HL-60 (cell line): ENCODE data around the gene LRRC32.

Source experiments
- DNase-seq, 2 experiments: peaks; one replicate each; pipeline ENCODE4 v3.0.0-alpha.2; 2010 to 2020; ENCODE audit warnings: low read depth in 1 of 2, low spot score in 1 of 2
- H3K27ac ChIP-seq: fragments of 250-450 bp; sonication (Bioruptor Pico); replicated peaks from 2 replicates; pipeline ENCODE4 v1.5.1; 2020; ENCODE audit warnings: mild to moderate bottlenecking, moderate library complexity
- H3K27me3 ChIP-seq: fragments of 250-450 bp; sonication (Bioruptor Pico); 2 replicates; pipeline ENCODE4 v1.5.1; 2021; ENCODE audit warnings: mild to moderate bottlenecking, moderate library complexity; ENCODE audit not compliant: insufficient read depth, poor library complexity, severe bottlenecking
- H3K4me3 ChIP-seq: replicated peaks from 2 replicates; pipeline ENCODE4 v1.5.1; 2011; ENCODE audit warnings: mild to moderate bottlenecking, control low read depth, low read length; ENCODE audit not compliant: insufficient read depth
- GABPA ChIP-seq: IDR thresholded peaks from 2 replicates; pipeline ENCODE4 v1.6.1; 2012; ENCODE audit warnings: low read depth
- POLR2AphosphoS5 ChIP-seq: IDR thresholded peaks from 2 replicates; pipeline ENCODE4 v1.6.1; 2012; ENCODE audit warnings: low read depth
- SPI1 ChIP-seq: IDR thresholded peaks from 2 replicates; pipeline ENCODE4 v1.6.1; 2012; ENCODE audit warnings: low read depth, mild to moderate bottlenecking, borderline replicate concordance
- TF ChIP-seq, protein P1 (sequence below): IDR thresholded peaks from 2 replicates; pipeline ENCODE4 v1.6.1; 2012; ENCODE audit warnings: low read depth; ENCODE audit not compliant: insufficient replicate concordance
- TF ChIP-seq, protein P2 (sequence below): IDR thresholded peaks from one replicate; pipeline ENCODE4 v1.5.1; 2011; ENCODE audit warnings: low read length, control low read depth, inconsistent platforms; ENCODE audit not compliant: insufficient read depth

LRRC32 gene

DNA sequence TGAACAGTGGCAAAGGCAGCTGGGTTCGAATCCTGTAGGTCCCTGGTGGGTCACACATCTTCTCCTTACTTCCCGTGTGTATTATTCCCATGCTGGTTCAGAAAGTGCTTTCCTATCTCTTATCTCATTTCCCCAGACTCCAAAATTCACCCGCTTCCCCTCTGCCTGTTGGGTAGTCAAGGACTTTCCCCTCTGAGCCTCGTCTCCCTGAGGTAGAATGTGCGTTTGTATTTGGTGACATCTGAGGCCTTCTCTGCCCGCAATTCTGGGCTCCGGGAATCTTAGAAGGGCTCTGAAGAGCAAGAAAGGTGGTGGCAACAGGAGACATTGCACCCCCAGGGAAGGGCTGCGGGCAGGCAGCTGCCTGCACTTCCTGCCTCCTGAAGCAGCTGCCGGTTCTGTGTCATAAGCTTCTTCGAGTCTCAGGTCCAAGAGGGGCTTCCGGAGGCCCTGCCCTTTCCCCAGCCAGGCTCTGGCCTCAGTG, 5.9 kb downstream of the LRRC32 start:
- peaks cover 8% of the 10 kb centered on the region for H3K27me3 ChIP-seq
- no peak overlapping the region for H3K27ac ChIP-seq
- no peak for TF ChIP-seq SPI1
- TF ChIP-seq GABPA: no peak
- TF ChIP-seq, protein P1, sequence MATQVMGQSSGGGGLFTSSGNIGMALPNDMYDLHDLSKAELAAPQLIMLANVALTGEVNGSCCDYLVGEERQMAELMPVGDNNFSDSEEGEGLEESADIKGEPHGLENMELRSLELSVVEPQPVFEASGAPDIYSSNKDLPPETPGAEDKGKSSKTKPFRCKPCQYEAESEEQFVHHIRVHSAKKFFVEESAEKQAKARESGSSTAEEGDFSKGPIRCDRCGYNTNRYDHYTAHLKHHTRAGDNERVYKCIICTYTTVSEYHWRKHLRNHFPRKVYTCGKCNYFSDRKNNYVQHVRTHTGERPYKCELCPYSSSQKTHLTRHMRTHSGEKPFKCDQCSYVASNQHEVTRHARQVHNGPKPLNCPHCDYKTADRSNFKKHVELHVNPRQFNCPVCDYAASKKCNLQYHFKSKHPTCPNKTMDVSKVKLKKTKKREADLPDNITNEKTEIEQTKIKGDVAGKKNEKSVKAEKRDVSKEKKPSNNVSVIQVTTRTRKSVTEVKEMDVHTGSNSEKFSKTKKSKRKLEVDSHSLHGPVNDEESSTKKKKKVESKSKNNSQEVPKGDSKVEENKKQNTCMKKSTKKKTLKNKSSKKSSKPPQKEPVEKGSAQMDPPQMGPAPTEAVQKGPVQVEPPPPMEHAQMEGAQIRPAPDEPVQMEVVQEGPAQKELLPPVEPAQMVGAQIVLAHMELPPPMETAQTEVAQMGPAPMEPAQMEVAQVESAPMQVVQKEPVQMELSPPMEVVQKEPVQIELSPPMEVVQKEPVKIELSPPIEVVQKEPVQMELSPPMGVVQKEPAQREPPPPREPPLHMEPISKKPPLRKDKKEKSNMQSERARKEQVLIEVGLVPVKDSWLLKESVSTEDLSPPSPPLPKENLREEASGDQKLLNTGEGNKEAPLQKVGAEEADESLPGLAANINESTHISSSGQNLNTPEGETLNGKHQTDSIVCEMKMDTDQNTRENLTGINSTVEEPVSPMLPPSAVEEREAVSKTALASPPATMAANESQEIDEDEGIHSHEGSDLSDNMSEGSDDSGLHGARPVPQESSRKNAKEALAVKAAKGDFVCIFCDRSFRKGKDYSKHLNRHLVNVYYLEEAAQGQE: no peak

DNA sequence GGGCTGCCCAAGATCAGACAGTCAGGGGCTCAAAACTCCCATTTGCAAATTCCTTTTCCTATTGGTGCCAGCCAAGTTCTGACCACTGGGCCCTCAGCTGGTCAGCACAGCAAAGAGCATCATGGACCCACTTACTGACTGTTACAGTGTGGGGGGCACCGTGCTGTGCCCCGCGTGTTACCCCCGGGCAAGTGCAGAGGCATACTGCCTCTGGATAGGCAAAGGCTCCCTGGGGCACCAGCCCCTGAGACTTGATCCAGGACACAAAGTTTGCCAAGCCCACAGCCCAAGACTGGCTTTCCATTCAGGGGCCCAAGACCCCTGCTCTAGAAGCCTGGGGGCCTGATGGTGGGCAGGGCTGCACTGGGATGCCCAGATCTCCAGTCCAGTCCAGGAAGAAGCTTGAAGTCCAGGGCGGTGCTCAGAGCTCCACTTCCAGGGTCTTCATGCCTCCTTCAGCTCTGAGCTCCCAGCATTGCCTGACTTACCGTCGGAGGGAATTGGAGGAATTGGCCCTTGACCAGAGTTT, 6.6 kb downstream of the LRRC32 start:
- peaks cover 2% of the 10 kb centered on the region for H3K27me3 ChIP-seq
- no peak overlapping the region for H3K4me3 ChIP-seq
- H3K27ac ChIP-seq: no peak overlapping the region
- no peak for DNase-seq
- no peak for TF ChIP-seq GABPA
- TF ChIP-seq, protein P2, sequence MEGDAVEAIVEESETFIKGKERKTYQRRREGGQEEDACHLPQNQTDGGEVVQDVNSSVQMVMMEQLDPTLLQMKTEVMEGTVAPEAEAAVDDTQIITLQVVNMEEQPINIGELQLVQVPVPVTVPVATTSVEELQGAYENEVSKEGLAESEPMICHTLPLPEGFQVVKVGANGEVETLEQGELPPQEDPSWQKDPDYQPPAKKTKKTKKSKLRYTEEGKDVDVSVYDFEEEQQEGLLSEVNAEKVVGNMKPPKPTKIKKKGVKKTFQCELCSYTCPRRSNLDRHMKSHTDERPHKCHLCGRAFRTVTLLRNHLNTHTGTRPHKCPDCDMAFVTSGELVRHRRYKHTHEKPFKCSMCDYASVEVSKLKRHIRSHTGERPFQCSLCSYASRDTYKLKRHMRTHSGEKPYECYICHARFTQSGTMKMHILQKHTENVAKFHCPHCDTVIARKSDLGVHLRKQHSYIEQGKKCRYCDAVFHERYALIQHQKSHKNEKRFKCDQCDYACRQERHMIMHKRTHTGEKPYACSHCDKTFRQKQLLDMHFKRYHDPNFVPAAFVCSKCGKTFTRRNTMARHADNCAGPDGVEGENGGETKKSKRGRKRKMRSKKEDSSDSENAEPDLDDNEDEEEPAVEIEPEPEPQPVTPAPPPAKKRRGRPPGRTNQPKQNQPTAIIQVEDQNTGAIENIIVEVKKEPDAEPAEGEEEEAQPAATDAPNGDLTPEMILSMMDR: no peak
- no peak for TF ChIP-seq POLR2AphosphoS5
- TF ChIP-seq SPI1: no peak
- TF ChIP-seq, protein P1: no peak

More for the DNA sequence above, 5.9 kb downstream of the LRRC32 start:
- no peak overlapping the region for H3K4me3 ChIP-seq
- no peak for DNase-seq

DNA sequence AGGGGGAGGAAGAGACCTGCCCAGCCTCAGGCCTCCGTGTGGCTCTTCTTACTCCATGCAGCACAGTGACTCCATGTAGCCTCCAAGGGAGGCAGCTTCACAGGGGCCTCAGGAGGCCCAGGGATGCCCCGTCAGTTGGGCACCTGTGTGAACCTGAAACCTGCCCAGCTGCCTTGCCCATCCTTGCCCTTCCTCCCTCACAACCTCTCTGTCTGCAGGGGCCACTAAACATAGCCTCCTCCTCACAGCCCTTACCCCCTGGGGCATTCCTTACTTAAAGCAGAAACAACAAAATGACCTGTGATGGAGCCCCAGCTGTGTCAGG, 7.1 kb downstream of the LRRC32 start:
- TF ChIP-seq POLR2AphosphoS5: no peak
- TF ChIP-seq GABPA: no peak
- TF ChIP-seq, protein P2: no peak
- TF ChIP-seq, protein P1: no peak
- no peak for TF ChIP-seq SPI1
- no peak for DNase-seq
- no peaks in the 10 kb centered on the region for H3K27me3 ChIP-seq
- no peak overlapping the region for H3K4me3 ChIP-seq
- no peak overlapping the region for H3K27ac ChIP-seq
